Ovary (tissue), 3 donors: ENCODE data around the gene UGT3A2.

Experiments used
- EP300 ChIP-seq: sonication (generic); formaldehyde crosslinking; IDR thresholded peaks from one replicate; pipeline ENCODE4 v1.6.1; 2017; ENCODE audit warnings: antibody characterized with exemption
- POLR2A ChIP-seq: fragments of 450-650 bp; IDR thresholded peaks from one replicate; pipeline ENCODE4 v1.6.1; 2017; ENCODE audit warnings: antibody characterized with exemption, mild to moderate bottlenecking, moderate library complexity
- TF ChIP-seq, protein P1 (sequence below), 3 donors: fragments of 450-650 bp in 2 of 3; fragments of 200-600 bp in 1 of 3; IDR thresholded peaks; one replicate each; pipeline versions ENCODE4 v1.5.1 to v1.8.0; 2016 to 2022; ENCODE audit warnings: antibody characterized with exemption in 3 of 3, mild to moderate bottlenecking in 1 of 3
- donor health status: DM: no; HTN: no; CAD: no.

DNA sequence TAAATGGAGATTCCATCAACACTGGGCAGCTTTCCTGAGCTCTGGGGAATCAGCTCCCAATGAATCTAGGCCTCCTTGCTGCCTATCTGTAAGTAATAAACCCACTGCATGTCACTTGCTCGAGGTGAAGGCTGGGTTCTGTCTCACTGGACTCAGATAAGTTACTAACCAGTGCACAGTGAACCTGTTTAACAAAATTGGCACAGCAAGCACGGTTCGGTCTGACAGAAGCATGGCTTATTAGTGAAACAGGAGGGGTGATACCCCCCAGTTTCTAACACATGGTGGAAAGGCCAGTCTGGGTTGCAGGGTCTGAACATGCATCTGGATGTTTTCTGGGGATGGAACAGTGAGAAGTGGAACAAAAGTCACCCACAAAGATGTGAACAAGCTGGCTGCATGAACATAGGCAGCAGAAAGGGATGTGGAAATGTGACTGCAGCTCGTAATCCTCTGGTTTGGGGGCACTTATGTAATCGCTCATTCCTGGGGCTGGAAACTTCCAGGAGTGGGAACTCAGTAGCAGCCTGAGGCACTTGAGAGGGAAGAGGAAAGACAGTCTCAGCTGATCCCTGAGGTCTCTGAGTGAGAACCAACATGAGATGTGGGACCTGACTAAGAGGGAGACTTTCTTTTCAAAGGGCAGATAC lies 37.7 kb downstream of the UGT3A2 start:
- TF ChIP-seq EP300 (no peak), POLR2A (no peak)
- TF ChIP-seq, protein P1, sequence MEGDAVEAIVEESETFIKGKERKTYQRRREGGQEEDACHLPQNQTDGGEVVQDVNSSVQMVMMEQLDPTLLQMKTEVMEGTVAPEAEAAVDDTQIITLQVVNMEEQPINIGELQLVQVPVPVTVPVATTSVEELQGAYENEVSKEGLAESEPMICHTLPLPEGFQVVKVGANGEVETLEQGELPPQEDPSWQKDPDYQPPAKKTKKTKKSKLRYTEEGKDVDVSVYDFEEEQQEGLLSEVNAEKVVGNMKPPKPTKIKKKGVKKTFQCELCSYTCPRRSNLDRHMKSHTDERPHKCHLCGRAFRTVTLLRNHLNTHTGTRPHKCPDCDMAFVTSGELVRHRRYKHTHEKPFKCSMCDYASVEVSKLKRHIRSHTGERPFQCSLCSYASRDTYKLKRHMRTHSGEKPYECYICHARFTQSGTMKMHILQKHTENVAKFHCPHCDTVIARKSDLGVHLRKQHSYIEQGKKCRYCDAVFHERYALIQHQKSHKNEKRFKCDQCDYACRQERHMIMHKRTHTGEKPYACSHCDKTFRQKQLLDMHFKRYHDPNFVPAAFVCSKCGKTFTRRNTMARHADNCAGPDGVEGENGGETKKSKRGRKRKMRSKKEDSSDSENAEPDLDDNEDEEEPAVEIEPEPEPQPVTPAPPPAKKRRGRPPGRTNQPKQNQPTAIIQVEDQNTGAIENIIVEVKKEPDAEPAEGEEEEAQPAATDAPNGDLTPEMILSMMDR (IDR thresholded peaks at IDR 0.05), result no peak
